ENCODE data around the gene ZNF117. TPM values are rescaled to one million over a fixed set of nuclear protein-coding genes. Genes with fewer than 3 reads are reported as not detected.
A peak's percentile ranks its signal among the peaks of the same experiment; 100 is the strongest.

Gene ZNF117
- total and polyA plus RNA-seq, 10 of the 15 experiments (the other 5 are each of a cell fraction or from before 2014, with no cell fraction given), result 1.4 to 15.3 (median 7.6) TPM

GRCh38 chr7:65006094-65006992 lies 15.5 kb upstream of the ZNF117 start, which contains the start of gene ERV3-1 (continued):
- TF ChIP-seq RCOR1 (conservative IDR thresholded peaks at IDR 0.05; ENCODE audit: low read depth, low read length) (no peak), BCLAF1 (IDR thresholded peaks at IDR 0.05) (no peak), SUPT20H (IDR thresholded peaks at IDR 0.05; ENCODE audit: borderline replicate concordance, control insufficient read depth, low read depth, low read length) (no peak), EGR1 (IDR thresholded peaks at IDR 0.05; ENCODE audit: borderline replicate concordance in 1 of 2, low read depth in 2 of 2, low read length in 2 of 2) (no peak), KLF5 (IDR thresholded peaks at IDR 0.05; ENCODE audit: partially characterized antibody) (no peak), TCF12 (IDR thresholded peaks at IDR 0.05; ENCODE audit: low read depth, low read length) (0 out of 2 replicates have a peak, but pooled peaks have one; percentile 54), PBX3 (IDR thresholded peaks at IDR 0.05; ENCODE audit: insufficient replicate concordance, low read depth, low read length) (peak; percentile 93), E4F1 (IDR thresholded peaks at IDR 0.05; ENCODE audit: borderline replicate concordance, partially characterized antibody) (peak; percentile 82), NFIC (IDR thresholded peaks at IDR 0.05; ENCODE audit: low read depth, low read length) (no peak), ATF7 (IDR thresholded peaks at IDR 0.05; ENCODE audit: low read depth) (no peak), SIX5 (IDR thresholded peaks at IDR 0.05; ENCODE audit: low read depth, low read length, severe bottlenecking) (no peak), JUNB (IDR thresholded peaks at IDR 0.05) (no peak), MTA2 (IDR thresholded peaks at IDR 0.05; ENCODE audit: low read depth) (no peak), KAT2A (conservative IDR thresholded peaks at IDR 0.05; ENCODE audit: control insufficient read depth, low read depth, low read length) (no peak), ETV6 (conservative IDR thresholded peaks at IDR 0.05 in 1 of 2, IDR thresholded peaks at IDR 0.05 in 1 of 2; ENCODE audit: borderline replicate concordance in 1 of 2, low read depth in 1 of 2) (no peak), PRDM15 (CRISPR knock-in tag; IDR thresholded peaks at IDR 0.05) (no peak), BRCA1 (IDR thresholded peaks at IDR 0.05; ENCODE audit: low read depth, low read length) (no peak)
